Measurements from ENCODE around the gene RPL13A.

RPL13A gene

GRCh38 chr19:49473868-49474541 lies 13.4 kb upstream of the RPL13A start, which contains the start of gene FLT3LG:
FLT3LG (plus strand) TSS chr19:49474215; CDS start chr19:49474640, 425 bp downstream.
- H3K4me1 ChIP-seq (ENCODE audit: control insufficient read depth in 1 of 2, insufficient read depth in 1 of 2, low read depth in 1 of 2, low read length in 1 of 2), result peaks cover 11 to 24% of the 10 kb centered on the region in 2 experiments
- peaks cover 8% of the 10 kb centered on the region for H3K27me3 ChIP-seq
- peak; percentile 97 for TF ChIP-seq CTCF (IDR thresholded peaks at IDR 0.05)

GRCh38 chr19:49474542-49474924 lies 12.9 kb upstream of the RPL13A start:
- H3K4me3 ChIP-seq (ENCODE audit: low read depth in 1 of 2, low read length in 1 of 2), result peak overlapping the region; percentile 61 to 82
- no peaks in the 10 kb centered on the region for H3K9me3 ChIP-seq
- peak overlapping the region; percentile 84 for H3K27ac ChIP-seq
- TF ChIP-seq CTCF (IDR thresholded peaks at IDR 0.05), result no peak
- peaks cover 8% of the 10 kb centered on the region for H3K27me3 ChIP-seq
- H3K4me1 ChIP-seq (ENCODE audit: control insufficient read depth in 1 of 2, insufficient read depth in 1 of 2, low read depth in 1 of 2, low read length in 1 of 2), result peaks cover 11 to 24% of the 10 kb centered on the region in 2 experiments
- no peaks in the 10 kb centered on the region for H3K36me3 ChIP-seq

More at GRCh38 chr19:49473868-49474541, 13.4 kb upstream of the RPL13A start, which contains the start of gene FLT3LG:
- Histone ChIP-seq H3K27ac (peak within 1 kb of the TSS; percentile 84), H3K36me3 (no peaks in the 10 kb centered on the region), H3K9me3 (no peaks in the 10 kb centered on the region), H3K4me3 (ENCODE audit: low read depth in 1 of 2, low read length in 1 of 2) (peak within 1 kb of the TSS; percentile 61 to 82)

GRCh38 chr19:49475191-49475917 lies 12.1 kb upstream of the RPL13A start:
- Histone ChIP-seq H3K9me3 (no peaks in the 10 kb centered on the region), H3K27ac (no peak overlapping the region), H3K4me3 (ENCODE audit: low read depth in 1 of 2, low read length in 1 of 2) (no peak overlapping the region), H3K27me3 (peaks cover 8% of the 10 kb centered on the region), H3K4me1 (ENCODE audit: control insufficient read depth in 1 of 2, insufficient read depth in 1 of 2, low read depth in 1 of 2, low read length in 1 of 2) (peaks cover 11 to 20% of the 10 kb centered on the region in 2 experiments), H3K36me3 (no peaks in the 10 kb centered on the region)
- TF ChIP-seq CTCF (IDR thresholded peaks at IDR 0.05), result no peak

GRCh38 chr19:49475995-49476880 lies 11.2 kb upstream of the RPL13A start:
- Histone ChIP-seq H3K27me3 (peaks cover 8% of the 10 kb centered on the region), H3K4me1 (ENCODE audit: control insufficient read depth in 1 of 2, insufficient read depth in 1 of 2, low read depth in 1 of 2, low read length in 1 of 2) (peaks cover 11 to 20% of the 10 kb centered on the region in 2 experiments), H3K4me3 (ENCODE audit: low read depth in 1 of 2, low read length in 1 of 2) (no peak overlapping the region), H3K36me3 (no peaks in the 10 kb centered on the region), H3K27ac (no peak overlapping the region), H3K9me3 (no peaks in the 10 kb centered on the region)
- TF ChIP-seq CTCF (IDR thresholded peaks at IDR 0.05), result no peak

- no peak overlapping the region for H3K27ac ChIP-seq
- H3K27me3 ChIP-seq, result peaks cover 4% of the 10 kb centered on the region
- H3K36me3 ChIP-seq, result no peaks in the 10 kb centered on the region
- H3K4me3 ChIP-seq (ENCODE audit: low read depth in 1 of 2, low read length in 1 of 2), result no peak overlapping the region
- H3K9me3 ChIP-seq, result no peaks in the 10 kb centered on the region
- TF ChIP-seq CTCF (IDR thresholded peaks at IDR 0.05), result no peak
- peaks cover 0 to 8% of the 10 kb centered on the region in 2 experiments for H3K4me1 ChIP-seq (ENCODE audit: control insufficient read depth in 1 of 2, insufficient read depth in 1 of 2, low read depth in 1 of 2, low read length in 1 of 2)
These were observed 7.3 kb upstream of the RPL13A start for GRCh38 chr19:49479975-49480628.
